Esophagus squamous epithelium (tissue), 4 donors: ENCODE measurements around the gene ZNF76.

Experiments
- POLR2A ChIP-seq, 4 donors: fragments of 450-650 bp; IDR thresholded peaks; one replicate each; pipeline ENCODE4 v1.6.1; 2017; ENCODE audit warnings: antibody characterized with exemption in 4 of 4, mild to moderate bottlenecking in 4 of 4, moderate library complexity in 3 of 4
- TF ChIP-seq, protein P1 (sequence below), 6 experiments: fragments of 450-650 bp in 4 of 6; fragments of 200-600 bp in 2 of 6; sonication (generic) in 2 of 6; IDR thresholded peaks; one replicate each; pipeline ENCODE4 v1.5.1; 2016 to 2019; ENCODE audit warnings: antibody characterized with exemption in 6 of 6, mild to moderate bottlenecking in 4 of 6, moderate library complexity in 4 of 6

DNA sequence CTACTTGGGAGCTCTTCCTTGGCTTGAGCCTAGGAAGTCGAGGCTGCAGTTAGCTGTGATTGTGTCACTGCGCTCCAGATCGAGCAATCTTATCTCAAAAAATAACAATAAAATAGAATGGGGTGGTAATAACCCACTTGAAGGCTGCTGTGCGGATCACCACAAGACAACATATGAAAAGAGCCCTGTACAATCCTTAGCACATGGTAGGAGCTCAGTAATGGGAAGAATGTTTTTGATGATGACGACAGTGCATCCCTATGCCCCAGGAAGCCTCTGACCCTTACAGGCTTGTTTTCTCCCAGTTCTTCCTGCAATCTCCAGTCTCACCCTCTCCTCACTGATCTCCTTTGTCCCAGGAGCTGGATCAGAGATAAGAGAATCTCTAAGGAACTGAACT, 30.2 kb upstream of the ZNF76 start:
- TF ChIP-seq, protein P1, sequence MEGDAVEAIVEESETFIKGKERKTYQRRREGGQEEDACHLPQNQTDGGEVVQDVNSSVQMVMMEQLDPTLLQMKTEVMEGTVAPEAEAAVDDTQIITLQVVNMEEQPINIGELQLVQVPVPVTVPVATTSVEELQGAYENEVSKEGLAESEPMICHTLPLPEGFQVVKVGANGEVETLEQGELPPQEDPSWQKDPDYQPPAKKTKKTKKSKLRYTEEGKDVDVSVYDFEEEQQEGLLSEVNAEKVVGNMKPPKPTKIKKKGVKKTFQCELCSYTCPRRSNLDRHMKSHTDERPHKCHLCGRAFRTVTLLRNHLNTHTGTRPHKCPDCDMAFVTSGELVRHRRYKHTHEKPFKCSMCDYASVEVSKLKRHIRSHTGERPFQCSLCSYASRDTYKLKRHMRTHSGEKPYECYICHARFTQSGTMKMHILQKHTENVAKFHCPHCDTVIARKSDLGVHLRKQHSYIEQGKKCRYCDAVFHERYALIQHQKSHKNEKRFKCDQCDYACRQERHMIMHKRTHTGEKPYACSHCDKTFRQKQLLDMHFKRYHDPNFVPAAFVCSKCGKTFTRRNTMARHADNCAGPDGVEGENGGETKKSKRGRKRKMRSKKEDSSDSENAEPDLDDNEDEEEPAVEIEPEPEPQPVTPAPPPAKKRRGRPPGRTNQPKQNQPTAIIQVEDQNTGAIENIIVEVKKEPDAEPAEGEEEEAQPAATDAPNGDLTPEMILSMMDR (IDR thresholded peaks at IDR 0.05) = no peak
- no peak for TF ChIP-seq POLR2A (IDR thresholded peaks at IDR 0.05)
